ENCODE measurements around the gene MLXIP.

MLXIP gene

DNA sequence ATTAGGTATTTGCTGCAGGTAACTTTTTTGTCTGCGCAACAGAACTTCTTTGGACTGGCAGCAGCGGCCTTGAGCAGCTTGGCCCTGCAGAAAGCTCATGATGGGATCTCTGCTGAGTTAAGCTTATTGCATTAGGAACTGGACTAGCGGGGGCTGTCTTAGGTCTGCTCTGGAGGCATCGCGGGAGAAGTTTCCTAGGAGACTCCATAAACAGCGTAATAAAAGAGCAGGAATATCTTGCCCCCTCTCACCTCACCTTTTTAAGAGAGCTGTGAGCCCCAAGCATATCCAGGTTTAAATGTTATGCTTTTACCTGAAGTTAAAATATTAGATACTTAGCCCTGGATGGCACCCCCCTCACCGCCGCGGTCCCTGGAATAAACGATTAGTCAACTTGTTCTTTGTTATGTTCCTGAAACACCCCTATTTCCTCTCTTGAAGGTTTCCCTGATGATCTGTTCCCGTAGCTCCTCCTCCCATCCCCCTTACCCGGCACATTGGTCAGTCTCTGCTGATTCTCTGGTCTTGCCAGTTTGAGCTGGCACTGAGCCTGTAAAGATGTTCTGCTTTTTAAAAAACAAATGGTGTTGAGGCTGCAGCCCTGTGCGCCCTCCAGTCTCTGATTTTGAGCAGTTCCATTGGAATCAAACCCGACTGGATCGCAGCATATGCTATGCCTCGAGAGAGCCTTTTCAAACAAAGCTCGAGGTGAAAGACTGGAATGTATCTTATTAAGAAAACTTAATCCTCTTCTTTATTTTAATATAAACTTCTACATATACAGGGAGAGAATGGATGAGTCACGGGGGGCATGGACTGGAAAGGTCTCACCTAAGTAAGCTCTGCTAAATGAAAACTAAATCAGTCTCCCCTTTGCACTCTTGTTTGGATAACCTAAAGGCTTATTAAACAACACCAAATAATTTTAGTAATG lies 1.9 kb downstream of the MLXIP start:
- no peak for DNase-seq

DNA sequence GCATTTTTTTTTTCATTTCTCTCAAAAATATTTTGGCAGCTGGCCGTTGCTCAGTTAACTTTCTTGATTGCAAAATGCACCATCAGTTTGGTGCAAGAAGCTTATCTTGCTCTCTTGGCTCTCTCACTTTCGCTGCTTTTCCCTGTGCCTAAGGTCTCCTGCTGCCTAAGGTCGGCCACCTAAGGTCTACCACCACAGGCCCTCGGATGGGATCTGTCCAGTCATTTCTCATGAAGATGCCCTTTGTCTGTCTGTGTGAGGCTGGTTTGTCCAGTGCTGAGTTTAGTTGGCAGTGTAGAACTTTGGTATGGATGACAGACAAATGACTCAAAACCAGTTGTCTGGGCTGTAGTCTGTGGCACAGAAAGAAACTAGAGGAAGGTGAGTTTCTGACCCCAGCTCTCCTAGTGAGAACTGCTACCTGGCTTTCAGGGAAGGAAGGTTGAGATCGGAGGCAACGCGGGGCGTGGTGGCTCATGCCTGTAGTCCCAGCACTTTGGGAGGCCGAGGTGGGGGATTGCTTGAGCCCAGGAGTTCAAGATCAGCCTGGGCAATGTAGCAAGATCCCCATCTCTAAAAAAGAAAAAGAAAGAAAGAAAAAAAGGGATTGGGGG lies 2.6 kb downstream of the MLXIP start:
- no peak for DNase-seq

DNA sequence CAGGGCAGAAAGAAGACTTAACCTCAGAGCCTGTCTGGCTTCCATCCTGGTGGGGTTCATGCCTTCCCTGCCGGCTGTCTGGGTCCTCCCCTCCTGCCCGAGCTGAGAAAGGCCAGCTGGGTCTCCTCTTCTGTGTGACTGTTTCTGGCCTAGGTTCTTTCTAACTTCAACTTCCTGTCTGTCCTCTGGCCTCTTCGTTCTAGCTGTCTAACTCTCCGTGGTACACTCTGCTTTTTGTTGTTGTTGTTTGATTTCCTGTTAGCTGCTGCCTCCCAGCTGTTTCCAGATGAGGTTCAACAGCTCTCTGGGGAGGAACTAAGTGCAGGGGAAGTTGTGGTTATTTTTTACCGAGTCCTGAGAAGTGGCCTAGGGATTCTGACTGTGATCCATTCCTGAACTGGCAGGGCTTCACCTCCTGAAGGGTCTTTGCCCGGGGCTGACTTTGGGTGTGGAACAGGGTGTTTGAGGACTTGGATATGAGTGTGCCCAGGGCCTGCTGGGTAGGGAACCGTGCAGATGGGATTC lies 3.2 kb downstream of the MLXIP start:
- no peak for DNase-seq

DNA sequence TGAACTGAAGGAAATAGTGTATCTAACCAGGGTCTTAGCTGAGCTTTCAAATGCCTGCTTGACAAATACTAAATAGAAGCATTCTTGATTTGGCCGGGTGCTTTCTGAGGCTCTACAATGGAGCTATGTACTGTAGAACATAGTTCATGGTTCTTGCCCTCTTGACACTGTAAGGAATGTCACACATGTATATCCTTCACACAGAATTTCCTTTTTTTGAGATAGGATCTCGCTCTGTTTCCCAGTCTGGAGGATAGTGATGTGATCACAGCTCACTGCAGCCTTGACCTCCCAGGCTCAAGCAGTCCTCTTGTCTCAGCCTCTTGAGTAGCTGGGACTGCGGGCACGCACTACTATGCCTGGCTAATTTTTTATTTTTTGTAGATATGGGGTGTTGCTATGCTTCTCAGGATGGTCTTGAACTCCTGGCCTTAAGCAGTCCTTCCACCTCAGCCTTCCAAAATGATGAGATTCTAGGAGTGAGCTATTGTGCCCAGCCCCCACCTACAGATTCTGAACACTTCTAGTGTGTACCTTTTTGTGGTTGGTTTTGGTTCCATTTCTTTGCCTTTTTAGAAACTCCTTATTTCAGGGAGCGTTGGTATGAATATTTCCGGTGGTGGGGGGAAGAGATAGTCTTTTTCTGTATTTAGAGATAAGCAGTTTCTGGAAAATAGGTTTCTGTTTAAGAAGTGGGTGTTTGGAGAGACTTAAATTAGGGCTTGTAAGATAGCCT lies 4.2 kb downstream of the MLXIP start:
- DNase-seq = no peak

DNA sequence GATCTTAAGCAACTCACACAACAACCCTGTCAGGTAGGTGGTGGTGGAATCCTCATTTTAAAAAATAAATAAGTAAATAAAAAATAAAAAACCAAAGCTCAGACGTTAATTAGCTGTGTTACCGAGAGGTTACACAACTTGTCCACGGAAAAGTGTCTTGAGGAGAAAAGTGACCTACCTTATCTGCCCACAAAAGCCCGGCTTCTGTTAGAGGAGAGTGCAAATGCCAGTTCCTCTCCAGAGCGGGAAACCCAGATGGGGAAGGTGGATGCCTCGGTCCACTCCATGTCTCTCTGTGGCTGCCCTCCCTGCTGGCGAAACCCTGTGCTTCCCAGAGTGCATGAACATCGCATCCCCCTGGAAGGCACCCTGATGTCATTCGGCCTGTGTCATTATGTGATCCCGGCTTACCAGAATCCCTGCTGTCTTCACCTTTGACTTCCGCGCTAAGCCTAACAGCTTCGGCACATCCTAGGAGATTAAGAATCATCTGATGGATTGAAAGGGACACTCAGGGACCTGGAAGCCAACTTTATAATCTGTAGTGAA lies 6.4 kb downstream of the MLXIP start:
- no peak for DNase-seq

DNA sequence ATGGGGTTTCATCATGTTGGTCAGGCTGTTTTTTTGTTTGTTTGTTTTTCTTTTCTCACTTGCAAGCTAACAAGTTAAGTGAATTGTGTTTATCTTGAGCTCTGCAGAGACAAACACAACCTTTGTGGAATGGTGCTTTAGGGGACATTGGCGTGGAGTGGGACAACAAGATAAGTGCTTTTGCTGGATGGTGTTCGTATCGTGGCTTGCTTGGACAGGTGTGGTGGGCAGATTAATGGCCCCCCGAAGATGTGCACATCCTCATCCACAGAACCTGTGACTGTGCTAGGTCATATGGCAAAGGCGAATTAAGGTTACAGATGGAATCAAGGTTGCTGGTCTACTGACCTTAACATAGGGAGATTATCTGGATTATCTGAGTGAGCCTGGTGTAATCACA lies 7.0 kb downstream of the MLXIP start:
- no peak for DNase-seq

DNA sequence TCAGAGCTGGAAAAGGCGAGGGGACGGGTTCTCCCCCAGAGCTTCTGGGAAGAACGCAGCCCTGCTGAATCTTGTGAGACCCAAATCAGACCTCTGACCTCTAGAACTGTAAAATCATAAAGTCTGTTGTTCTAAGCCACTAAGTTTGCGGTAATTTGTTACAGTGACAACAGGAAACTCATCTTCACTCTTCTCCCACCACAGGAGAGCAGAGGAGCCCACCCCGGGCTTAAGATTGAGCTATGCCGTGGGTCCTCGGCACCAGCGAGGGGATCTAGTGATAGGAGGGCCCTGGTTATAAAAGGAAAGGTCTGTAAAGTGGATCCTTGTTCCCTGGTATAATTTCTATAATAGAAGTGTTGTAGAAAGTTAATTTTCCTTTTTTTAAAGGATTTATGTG lies 7.6 kb downstream of the MLXIP start:
- no peak for DNase-seq

DNA sequence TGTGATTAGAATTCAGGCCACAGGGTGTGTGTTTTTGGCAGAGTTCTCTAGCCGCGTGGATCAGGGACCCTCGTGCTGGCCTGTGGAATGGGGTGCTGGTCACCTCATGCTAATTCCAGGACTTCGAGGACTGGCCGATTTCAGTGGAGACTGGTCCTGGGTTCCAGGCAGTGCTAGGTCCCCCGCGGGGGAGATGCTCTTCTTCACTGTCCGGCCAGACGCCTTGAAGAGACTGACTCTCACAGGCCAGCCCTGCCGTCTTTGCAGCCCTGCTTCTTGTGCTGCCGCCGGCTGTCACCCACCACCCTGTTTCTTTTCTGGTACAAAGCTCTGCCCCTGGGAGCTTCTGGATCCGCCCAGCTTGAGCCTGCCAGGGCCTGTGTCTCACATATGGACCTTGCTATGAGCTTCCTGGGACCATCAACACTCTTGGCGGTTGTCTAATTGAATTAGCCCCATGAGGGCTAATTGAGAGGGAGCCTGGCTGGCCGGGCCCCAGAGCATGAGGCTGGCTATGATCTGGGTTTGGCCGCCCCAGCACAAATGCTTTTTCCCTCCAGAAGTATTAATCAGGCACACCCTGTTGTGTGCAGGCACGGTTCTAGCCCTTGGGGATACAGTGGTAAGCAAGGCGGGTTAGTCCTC lies 8.2 kb downstream of the MLXIP start:
- DNase-seq = no peak

DNA sequence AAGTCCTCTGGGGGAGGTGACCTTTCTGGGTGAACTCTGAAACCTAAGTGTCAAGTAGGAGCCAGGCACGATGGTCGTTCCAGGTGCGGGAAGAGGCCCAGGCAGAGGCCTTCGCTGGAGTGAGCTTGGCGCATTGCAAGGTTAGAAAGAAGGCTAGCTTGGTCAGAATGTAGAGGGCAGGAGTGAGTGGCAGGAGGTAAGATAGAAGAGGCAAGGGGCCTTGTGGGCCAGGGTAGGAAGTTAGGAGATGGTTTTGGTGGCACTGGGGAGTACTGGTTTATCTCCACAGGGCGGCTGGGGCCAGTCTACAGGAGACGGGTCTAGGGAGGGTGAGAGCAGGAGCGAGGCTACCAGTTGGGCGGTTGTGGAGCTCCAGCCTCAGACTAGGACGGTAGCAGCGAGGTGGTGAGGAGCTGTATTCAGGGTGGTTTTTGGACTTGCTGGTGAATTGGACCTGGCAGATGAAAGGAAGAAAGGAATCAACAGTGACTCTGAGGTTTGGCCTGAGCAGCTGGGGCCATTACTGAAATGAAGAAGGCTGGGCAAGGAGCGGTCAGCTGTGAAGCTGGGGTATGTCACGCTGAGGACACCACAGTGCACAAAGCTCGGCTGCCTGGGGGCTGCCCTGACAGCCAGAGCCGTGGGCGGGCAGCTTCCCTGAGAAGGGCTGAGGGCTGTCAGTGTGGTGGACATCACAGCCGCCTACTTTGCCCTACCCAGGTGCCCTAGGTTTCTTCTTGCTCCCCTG lies 9.0 kb downstream of the MLXIP start:
- DNase-seq = no peak

DNA sequence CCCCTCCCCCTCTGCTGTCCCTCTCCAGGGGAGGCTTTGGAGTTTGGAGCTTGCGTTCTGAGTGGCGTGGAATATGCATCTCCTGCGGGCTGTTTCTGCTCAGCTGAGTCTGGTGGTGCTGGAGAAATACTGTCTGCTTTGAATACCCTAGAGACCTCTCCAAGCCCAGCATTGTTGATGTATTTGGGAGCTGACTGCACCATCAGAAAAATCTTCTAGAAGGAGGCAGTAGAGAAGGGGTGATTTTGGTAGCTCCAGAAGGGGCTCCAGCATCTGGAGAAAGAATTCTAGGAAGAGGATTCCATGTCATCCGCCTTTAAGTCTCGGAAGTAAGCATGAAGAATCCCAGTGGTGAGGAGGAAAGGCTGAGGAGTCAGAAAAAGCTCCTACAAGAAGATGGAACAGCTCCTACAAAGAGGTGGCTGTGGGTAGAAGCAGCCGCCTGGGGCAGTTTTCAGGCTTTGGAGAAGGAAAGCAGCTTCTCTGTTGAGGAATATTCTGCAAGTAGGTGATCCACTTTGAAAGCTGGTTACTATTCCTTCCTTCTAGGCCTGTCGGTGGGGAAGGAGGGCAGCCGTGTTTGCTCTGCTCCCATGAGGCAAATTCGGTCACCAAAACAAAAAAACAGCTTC lies 9.7 kb downstream of the MLXIP start:
- peak; percentile 35 for DNase-seq

DNA sequence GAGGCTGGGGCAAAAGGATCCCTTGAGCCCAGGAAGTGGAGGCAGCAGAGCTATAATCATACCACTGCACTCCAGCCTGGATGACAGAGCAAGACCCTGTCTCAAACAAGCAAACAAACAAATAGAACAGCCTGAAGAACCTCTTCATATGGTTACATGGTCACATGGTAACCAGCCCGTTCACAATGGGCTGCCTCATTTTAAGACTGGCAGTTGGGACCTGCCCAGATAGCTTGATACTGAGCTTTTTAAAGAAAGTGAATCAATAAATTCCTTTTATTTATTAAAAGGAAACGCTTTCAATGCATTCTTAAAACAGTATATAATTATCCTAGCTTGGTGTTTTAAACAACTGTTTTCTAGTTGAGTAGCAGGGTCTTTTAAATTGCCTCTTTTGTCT lies 10.5 kb downstream of the MLXIP start:
- peak; percentile 33 for DNase-seq

DNA sequence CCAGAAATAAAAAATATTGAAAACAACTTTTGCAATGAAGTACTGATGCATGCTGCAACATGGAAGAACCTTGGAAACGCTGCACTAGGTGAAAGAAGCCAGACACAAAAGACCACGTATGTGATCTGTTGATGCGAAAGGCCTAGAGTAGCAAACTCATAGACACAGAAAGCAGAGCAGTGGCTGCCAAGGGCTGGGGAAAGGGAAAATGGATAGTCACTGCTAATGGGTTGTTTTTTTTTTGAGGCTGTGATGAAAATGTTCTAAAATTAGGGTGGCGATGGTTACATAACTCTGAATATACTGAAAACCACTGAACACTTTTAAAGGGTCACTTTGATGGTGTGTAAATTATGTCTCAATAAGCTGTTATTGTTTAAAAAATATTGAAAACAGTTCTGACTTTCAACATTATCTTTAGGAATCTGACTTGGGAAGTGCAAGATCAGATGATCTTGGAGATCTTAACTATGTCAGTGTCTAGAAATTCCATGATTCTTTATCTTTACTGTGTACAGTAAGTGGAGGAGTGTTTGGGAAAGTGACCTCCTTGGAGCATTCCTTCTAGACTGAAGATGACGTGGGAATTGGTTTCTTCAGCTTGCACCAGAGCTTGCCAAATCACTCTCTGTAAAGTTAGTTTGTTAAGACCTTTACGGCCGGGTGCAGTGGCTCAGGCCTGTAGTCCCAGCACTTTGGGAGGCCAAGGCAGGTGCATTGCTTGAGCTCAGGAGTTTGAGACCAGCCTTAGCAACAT lies 12.4 kb downstream of the MLXIP start:
- DNase-seq = no peak

DNA sequence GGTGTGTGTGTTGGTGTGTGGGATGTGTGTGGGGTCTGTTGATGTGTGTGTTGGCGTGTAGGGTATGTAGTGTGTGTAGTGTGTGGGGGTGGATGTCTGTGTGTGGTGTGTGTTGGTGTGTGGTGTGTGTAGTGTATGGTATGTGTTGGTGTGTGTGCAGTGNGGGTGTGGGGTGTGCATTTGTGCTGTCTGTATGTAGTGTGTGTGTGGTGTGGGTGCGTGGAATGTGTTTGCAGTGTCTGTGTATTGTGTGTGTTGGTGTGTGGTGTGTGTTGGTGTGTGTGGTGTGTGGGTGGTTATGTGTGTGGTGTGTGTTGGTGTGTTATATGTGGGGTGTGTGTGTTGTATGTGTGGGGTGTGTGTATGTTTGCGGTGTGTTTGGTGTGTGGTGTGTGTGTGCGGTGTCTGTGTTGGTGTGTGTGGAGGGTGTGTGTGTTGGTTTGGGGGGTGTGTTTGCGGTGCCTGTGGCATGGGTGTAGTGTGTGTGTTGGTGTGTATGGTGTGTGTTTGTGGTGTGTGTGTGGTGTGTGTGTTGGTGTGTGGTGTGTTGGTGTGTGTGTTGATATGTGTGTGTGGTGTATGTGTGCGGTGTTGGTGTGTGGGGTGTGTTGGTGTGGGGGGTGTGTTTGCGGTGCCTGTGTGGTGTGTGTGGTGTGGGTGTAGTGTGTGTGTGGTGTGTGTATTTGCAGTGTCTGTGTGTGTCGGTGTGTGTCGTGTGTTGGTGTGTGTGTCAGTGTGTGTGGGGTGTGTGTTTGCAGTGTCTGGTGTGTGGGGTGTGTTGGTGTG lies 14.7 kb downstream of the MLXIP start:
- no peak for DNase-seq

DNA sequence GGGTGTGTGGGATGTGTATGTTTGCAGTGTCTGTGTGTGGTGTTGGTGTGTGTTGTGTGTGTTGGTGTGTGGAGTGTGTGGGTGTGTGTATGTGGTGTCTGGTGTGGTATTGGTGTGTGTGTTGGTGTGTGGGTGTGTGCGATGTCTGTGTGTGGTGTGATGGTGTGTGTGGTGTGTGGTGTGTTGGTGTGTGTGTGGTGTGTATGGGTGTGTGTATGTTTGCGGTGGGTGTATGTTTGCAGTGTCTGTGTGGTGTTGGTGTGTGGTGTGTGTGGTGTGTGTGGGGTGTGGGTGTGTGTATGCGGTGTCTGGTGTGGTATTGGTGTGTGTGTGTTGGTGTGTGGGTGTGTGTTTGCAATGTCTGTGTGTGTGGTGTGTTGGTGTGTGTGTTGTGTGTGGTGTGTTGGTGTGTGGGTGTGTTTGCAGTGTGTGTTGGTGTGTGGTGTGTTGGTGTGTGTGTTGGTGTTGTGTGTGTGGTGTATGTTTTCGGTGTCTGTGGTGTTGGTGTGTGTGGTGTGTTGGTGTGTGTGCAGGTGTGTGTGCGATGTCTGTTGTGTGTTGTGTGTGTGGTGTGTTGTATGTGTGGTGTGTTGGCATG lies 15.7 kb downstream of the MLXIP start:
- no peak for DNase-seq

DNA sequence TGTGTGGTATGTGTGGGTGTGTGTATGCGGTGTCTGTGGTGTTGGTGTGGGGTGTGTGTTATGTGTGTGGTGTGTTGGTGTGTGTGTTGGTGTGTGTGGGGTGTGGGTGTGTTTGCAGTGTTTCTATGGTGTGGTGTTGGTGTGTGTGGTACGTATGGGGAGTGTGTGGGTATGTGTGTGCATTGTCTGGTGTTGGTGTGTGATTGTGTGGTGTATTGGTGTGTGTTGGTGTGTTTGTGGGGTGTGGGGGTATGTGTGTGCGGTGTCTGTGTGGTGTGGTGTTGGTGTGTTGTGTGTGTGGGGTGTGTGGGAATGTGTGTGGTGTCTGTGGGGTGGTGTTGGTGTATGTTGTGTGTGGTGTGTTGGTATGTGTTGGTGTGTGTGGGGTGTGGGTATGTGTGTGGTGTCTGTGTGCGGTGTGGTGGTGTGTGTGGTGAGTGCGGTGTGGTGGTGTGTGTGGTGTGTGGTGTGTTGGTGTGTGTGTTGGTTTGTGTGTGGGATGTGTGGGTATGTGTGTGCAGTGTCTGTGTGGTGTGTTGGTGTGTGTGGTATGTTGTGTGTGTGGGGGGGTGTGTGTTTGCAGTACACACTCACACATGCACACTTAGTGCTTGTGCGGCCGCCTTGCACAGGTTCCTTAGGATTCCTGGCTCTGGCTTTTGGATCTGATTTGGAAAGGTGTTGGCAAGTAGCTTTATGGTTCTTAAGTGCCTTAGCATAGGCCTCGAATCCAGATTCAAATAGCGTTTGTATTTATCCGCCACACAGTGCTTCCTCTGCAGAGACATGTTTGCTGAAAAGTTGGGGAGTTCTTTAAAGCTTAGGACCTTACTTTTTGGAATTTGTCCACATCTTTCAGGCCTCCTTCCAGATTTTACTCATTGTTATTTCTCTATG lies 16.4 kb downstream of the MLXIP start:
- DNase-seq = no peak

DNA sequence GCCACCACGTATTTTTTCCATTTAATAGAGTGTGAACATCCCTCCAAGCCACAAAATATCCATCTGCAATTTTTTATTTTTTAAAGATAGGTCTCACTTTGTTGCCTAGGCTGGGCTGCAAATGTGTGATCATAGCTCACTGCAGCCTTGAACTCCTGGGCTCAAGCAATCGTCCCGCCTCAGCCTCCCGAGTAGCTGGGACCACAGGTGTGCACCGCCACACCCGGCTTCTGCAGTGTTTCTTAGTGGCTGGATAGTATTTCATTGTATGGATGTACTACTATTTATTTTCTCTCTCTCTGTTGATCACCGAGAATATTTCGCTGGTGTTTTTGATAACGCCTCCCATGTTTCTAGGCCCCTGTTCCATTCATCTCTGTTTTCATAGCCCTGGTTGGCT lies 17.5 kb downstream of the MLXIP start:
- no peak for DNase-seq

DNA sequence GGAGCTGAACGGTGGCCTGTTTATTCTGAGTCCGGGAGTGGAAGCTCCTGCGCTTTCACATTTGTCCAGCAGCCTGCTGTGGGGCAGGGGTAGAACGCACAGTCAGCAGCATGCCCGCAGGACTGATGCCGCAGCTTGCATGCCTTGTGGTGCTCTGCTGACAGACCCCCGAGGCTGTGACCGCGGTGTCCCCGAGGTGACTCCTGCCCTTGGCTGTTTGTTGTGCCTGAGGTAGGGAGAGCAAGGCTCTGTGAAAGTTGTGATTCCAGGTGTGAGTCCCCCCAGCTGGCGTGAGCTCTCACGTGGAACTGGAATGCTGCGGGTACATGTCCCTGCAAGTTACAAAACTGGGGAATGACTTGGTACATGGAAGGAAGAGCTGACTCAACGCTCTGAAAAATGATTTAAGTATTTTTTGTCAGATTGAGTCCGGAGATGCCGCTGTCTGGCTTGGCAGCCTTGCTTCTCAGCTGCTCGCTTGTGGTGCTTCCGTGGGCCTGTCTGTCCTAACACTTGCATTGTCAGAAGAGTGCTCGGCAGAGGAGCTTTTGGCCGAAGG lies 18.1 kb downstream of the MLXIP start:
- no peak for DNase-seq

DNA sequence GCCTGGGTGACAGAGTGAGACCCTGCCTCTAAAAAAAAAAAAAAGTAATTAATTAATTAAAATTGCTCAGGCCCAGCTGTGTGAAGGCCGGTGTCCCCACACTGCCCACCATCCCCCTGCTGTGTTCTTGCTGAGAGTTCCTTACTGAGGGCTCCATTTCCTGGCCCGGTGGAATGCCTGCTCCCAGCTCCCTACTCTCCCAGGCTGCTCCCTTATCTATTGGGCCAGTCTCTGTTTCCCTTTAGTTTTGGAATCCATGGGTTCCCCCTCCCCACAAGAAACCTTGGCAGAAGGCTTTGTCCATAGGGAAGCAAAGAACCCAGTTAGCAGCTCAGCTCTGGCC lies 19.0 kb downstream of the MLXIP start:
- DNase-seq = no peak
